ENCODE measurements around the gene USP44.

Gene USP44

GRCh38 chr12:95522692-95523091 is 28.6 kb downstream of the USP44 start:
- no peak overlapping the region for H3K4me3 ChIP-seq (ENCODE audit: low read depth, low read length)
- no peak for DNase-seq (ENCODE audit: low read depth)
- no peak for TF ChIP-seq CTCF (IDR thresholded peaks at IDR 0.05; ENCODE audit: control insufficient read depth, extremely low read depth, insufficient read depth)

DNA sequence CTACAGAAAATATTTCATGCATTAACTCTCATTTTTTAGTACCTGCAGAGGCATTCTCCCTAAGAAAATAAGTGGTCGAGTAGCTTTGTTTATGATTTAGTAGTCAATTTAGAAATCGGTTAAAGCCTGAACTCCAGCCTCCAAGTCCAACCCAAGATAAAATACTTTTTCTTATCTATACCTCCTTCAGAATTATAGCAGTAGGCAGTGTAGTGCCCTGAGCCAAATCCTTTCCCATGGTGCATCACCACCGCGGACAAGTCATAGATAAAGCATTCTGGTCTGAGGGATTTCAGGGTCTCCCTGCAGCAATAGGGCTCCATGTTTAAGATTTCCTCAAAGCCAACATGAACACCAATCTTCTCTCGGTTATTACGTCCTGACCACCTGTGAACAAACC is 30.5 kb downstream of the USP44 start:
- DNase-seq (ENCODE audit: low read depth) = no peak
- no peak overlapping the region for H3K4me3 ChIP-seq (ENCODE audit: low read depth, low read length)
- TF ChIP-seq CTCF (IDR thresholded peaks at IDR 0.05; ENCODE audit: control insufficient read depth, extremely low read depth, insufficient read depth) = no peak

DNA sequence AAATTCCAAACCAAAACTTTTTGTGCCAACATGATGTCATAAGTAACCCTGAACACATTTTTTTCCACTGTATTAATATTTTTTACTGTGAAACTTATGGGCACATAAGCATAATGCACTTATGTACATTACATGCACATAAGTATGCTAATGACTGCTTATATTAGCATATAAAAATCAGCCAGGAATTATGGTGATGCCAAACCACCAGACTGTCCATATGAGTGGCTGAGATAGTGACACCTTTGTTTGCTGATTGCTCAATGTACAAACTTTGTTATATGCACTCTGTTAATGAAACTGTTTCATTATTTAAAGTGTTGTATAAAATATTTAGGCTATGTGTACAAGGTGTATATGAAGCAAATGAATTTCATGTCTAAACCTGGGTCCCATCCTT is 32.3 kb downstream of the USP44 start:
- TF ChIP-seq CTCF (IDR thresholded peaks at IDR 0.05; ENCODE audit: control insufficient read depth, extremely low read depth, insufficient read depth) = no peak
- no peak overlapping the region for H3K4me3 ChIP-seq (ENCODE audit: low read depth, low read length)
- DNase-seq (ENCODE audit: low read depth) = no peak

DNA sequence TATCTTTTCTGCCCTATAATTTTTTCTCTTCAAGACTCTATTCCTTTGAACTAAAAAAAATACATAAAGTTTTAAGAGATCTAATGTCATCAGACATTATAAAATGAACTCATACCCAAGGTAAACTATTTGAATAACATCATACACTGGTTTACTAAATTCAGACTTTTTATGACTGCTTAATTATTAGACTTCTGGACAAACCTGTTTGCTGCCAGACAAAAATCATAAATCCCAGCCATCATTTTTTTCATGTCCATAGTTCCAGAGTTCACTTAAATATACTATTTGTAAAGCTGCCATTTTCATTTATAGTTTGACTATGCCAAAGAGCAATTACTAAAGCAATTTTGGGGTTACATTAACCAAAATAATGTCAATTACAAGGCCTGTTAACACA is 34.0 kb downstream of the USP44 start:
- no peak overlapping the region for H3K4me3 ChIP-seq (ENCODE audit: low read depth, low read length)
- no peak for TF ChIP-seq CTCF (IDR thresholded peaks at IDR 0.05; ENCODE audit: control insufficient read depth, extremely low read depth, insufficient read depth)
- DNase-seq (ENCODE audit: low read depth) = no peak

GRCh38 chr12:95516757-95517156 is 34.5 kb downstream of the USP44 start:
- TF ChIP-seq CTCF (IDR thresholded peaks at IDR 0.05; ENCODE audit: control insufficient read depth, extremely low read depth, insufficient read depth) = no peak
- no peak overlapping the region for H3K4me3 ChIP-seq (ENCODE audit: low read depth, low read length)
- no peak for DNase-seq (ENCODE audit: low read depth)

DNA sequence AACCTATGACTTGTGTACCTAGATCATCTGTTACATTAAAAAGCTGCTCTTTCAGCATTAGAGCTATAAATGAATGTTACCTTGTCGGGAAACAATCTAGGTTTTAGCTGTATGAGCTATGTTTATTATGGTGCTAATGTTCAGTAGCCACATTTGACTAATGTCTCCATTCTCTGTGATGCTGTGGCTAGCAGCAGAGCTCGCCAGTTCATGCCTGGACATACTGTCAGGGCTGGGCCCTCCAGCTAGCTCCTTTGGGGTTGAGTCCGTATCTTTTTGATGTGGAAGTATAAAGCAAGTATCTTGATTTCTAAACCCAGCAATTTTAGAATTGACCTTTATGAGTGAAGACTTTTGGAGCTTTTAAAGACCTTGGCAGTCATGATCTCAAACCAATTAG is 36.1 kb downstream of the USP44 start:
- no peak overlapping the region for H3K4me3 ChIP-seq (ENCODE audit: low read depth, low read length)
- no peak for DNase-seq (ENCODE audit: low read depth)
- TF ChIP-seq CTCF (IDR thresholded peaks at IDR 0.05; ENCODE audit: control insufficient read depth, extremely low read depth, insufficient read depth) = no peak

DNA sequence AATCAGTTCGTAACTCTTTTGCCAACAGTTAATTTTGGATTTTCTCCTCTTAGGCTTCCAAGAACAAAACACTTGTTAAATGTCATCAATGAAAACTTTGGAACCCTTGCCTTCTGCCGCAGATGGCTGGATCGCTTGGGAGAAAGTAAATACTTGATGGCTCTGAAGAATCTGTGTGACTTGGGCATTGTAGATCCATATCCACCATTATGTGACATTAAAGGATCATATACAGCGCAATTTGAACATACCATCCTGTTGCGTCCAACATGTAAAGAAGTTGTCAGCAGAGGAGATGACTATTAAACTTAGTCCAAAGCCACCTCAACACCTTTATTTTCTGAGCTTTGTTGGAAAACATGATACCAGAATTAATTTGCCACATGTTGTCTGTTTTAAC is 37.7 kb downstream of the USP44 start:
- DNase-seq (ENCODE audit: low read depth) = no peak
- no peak for TF ChIP-seq CTCF (IDR thresholded peaks at IDR 0.05; ENCODE audit: control insufficient read depth, extremely low read depth, insufficient read depth)
- no peak overlapping the region for H3K4me3 ChIP-seq (ENCODE audit: low read depth, low read length)
